ENCODE measurements around the gene CEP85L. TPM values are rescaled to one million over a fixed set of nuclear protein-coding genes. Genes with fewer than 3 reads are reported as not detected.

The CEP85L gene
- total RNA-seq, 1 experiment from 2014 or later = 4.9 TPM

DNA sequence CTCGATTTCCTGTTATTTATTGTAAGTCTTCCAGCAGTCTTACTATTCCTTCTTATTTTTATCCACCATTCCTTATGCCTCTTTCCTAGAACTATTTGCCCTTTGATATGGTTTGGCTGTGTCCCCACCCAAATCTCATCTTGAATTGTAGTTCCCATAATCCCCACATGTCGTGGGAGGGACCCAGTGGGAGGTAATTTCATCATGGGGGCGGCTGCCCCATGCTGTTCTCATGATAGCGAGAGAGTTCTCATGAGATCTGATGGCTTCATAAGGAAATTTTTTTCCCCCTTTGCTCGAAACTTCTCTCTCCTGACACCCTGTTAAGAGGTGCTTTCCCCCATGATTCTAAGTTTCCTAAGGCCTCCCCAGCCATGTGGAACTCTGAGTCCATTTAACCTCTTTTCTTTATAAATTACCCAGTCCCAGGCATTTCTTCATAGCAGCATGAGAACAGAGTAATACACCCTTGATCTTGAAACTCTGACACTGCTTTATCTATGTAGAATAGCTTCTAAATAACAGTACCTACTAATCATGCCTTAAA lies 54.5 kb downstream of the CEP85L start:
- no peaks in the 10 kb centered on the region for H4K20me1 ChIP-seq (ENCODE audit: insufficient read depth)
- no peak for TF ChIP-seq CTCF (IDR thresholded peaks at IDR 0.05 in 2 of 3, conservative IDR thresholded peaks at IDR 0.05 in 1 of 3; ENCODE audit: borderline replicate concordance in 1 of 3, insufficient read depth in 1 of 3, low read depth in 2 of 3, low read length in 2 of 3)
- no peak for TF ChIP-seq SP1 (IDR thresholded peaks at IDR 0.05; ENCODE audit: low read depth)
- TF ChIP-seq FOSL1 (IDR thresholded peaks at IDR 0.05; ENCODE audit: low read depth) = no peak
- TF ChIP-seq RAD21 (IDR thresholded peaks at IDR 0.05; ENCODE audit: low read depth) = no peak
- no peak for TF ChIP-seq JUND (IDR thresholded peaks at IDR 0.05)
- no peak for TF ChIP-seq ELF1 (IDR thresholded peaks at IDR 0.05; ENCODE audit: borderline replicate concordance, low read depth)
- TF ChIP-seq, protein P1, sequence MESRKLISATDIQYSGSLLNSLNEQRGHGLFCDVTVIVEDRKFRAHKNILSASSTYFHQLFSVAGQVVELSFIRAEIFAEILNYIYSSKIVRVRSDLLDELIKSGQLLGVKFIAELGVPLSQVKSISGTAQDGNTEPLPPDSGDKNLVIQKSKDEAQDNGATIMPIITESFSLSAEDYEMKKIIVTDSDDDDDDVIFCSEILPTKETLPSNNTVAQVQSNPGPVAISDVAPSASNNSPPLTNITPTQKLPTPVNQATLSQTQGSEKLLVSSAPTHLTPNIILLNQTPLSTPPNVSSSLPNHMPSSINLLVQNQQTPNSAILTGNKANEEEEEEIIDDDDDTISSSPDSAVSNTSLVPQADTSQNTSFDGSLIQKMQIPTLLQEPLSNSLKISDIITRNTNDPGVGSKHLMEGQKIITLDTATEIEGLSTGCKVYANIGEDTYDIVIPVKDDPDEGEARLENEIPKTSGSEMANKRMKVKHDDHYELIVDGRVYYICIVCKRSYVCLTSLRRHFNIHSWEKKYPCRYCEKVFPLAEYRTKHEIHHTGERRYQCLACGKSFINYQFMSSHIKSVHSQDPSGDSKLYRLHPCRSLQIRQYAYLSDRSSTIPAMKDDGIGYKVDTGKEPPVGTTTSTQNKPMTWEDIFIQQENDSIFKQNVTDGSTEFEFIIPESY (IDR thresholded peaks at IDR 0.05; ENCODE audit: extremely low read depth, insufficient replicate concordance, low read length) = no peak
- TF ChIP-seq, protein P2, sequence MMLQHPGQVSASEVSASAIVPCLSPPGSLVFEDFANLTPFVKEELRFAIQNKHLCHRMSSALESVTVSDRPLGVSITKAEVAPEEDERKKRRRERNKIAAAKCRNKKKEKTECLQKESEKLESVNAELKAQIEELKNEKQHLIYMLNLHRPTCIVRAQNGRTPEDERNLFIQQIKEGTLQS (IDR thresholded peaks at IDR 0.05) = no peak
- no peak for TF ChIP-seq ZNF274 (IDR thresholded peaks at IDR 0.05; ENCODE audit: low read depth, low read length)
- no peak for TF ChIP-seq POLR2A (IDR thresholded peaks at IDR 0.05; ENCODE audit: borderline replicate concordance, extremely low read depth, insufficient read depth, insufficient read length)
- TF ChIP-seq POLR2AphosphoS5 (IDR thresholded peaks at IDR 0.05; ENCODE audit: low read depth, low read length) = no peak
- TF ChIP-seq, protein P3, sequence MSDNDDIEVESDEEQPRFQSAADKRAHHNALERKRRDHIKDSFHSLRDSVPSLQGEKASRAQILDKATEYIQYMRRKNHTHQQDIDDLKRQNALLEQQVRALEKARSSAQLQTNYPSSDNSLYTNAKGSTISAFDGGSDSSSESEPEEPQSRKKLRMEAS (IDR thresholded peaks at IDR 0.05) = no peak
- TF ChIP-seq CBX3 (IDR thresholded peaks at IDR 0.05; ENCODE audit: low read depth) = no peak
- TF ChIP-seq SIN3A (IDR thresholded peaks at IDR 0.05; ENCODE audit: low read depth) = no peak
- TF ChIP-seq TCF7L2 (IDR thresholded peaks at IDR 0.05; ENCODE audit: borderline replicate concordance, extremely low read depth, insufficient read depth, insufficient read length) = no peak
- no peak for TF ChIP-seq ZFX (IDR thresholded peaks at IDR 0.05)
- no peak for TF ChIP-seq EZH2 (IDR thresholded peaks at IDR 0.05)
- TF ChIP-seq EZH2phosphoT487 (IDR thresholded peaks at IDR 0.05; ENCODE audit: borderline replicate concordance) = no peak
- TF ChIP-seq SRF (IDR thresholded peaks at IDR 0.05; ENCODE audit: low read depth) = no peak
- TF ChIP-seq REST (IDR thresholded peaks at IDR 0.05; ENCODE audit: low read depth) = no peak
- no peak overlapping the region for H3K4me3 ChIP-seq (replicated peaks in 1 of 2; ENCODE audit: low read depth in 1 of 2, low read length in 2 of 2)
- peaks cover 2% of the 10 kb centered on the region; the same call in 1 of the 2 replicates for H3K9me2 ChIP-seq (ENCODE audit: insufficient read depth)
- no peaks in the 10 kb centered on the region for H3K27me3 ChIP-seq (ENCODE audit: insufficient read depth, low read length)
- ChIA-PET CTCF (no interaction called here), RAD21 (ENCODE audit: low non-redundant PET in 1 of 2, low total read pairs in 2 of 2, uncharacterized antibody in 2 of 2, unreplicated experiment in 2 of 2) (no interaction called here), POLR2A (no interaction called here)
- H3K4me2 ChIP-seq (ENCODE audit: low read length) = no peak overlapping the region
- no peaks in the 10 kb centered on the region for H3K4me1 ChIP-seq (ENCODE audit: control insufficient read depth in 1 of 2, insufficient read depth in 2 of 2, low read length in 2 of 2)
- intact Hi-C loops (cut with micrococcal nuclease) = no loop called here
- H3K27ac ChIP-seq (ENCODE audit: low read depth, low read length) = no peak overlapping the region
- H3K9me3 ChIP-seq (ENCODE audit: control insufficient read depth in 1 of 2, insufficient read depth in 1 of 2, low read depth in 1 of 2, low read length in 2 of 2) = no peaks in the 10 kb centered on the region
- peaks cover 3% of the 10 kb centered on the region; the same call in 1 of the 2 replicates for H3K79me2 ChIP-seq (ENCODE audit: insufficient read depth, low read length)
- H2AFZ ChIP-seq (ENCODE audit: low read depth, low read length, poor library complexity, severe bottlenecking) = no peak overlapping the region
- no peak for ATAC-seq
- no peak for DNase-seq (ENCODE audit: low read depth, low spot score)
- BruUV-seq (replicated peaks) = no TSS peak
- H3K9ac ChIP-seq (ENCODE audit: low read length) = no peak overlapping the region
- no peaks in the 10 kb centered on the region for H3K36me3 ChIP-seq (ENCODE audit: control insufficient read depth in 1 of 2, insufficient read depth in 2 of 2, low read length in 2 of 2)

Data from HCT116 (cell line).